Hepatocyte (in vitro differentiated cells): ENCODE results near the gene MAD2L2.

Source experiments
- CTCF ChIP-seq: fragments of 200-600 bp; sonication (generic); IDR thresholded peaks from 2 replicates; pipeline ENCODE4 v1.5.1; 2016; ENCODE audit warnings: antibody characterized with exemption, mild to moderate bottlenecking; ENCODE audit not compliant: poor library complexity
- EZH2 ChIP-seq: fragments of 200-600 bp; sonication (generic); IDR thresholded peaks from 2 replicates; pipeline ENCODE4 v1.6.1; 2016; ENCODE audit warnings: antibody characterized with exemption, mild to moderate bottlenecking, borderline replicate concordance
- EZH2phosphoT487 ChIP-seq: fragments of 200-600 bp; sonication (generic); IDR thresholded peaks from one replicate; pipeline ENCODE4 v1.6.1; 2018; ENCODE audit warnings: antibody characterized with exemption, mild to moderate bottlenecking, low read depth, moderate library complexity; ENCODE audit not compliant: unreplicated experiment, severe bottlenecking

GRCh38 chr1:11648039-11648438 is 32.9 kb downstream of the MAD2L2 start:
- TF ChIP-seq CTCF (no peak), EZH2phosphoT487 (no peak), EZH2 (no peak)
